ENCODE data around the gene COBLL1.

DNA sequence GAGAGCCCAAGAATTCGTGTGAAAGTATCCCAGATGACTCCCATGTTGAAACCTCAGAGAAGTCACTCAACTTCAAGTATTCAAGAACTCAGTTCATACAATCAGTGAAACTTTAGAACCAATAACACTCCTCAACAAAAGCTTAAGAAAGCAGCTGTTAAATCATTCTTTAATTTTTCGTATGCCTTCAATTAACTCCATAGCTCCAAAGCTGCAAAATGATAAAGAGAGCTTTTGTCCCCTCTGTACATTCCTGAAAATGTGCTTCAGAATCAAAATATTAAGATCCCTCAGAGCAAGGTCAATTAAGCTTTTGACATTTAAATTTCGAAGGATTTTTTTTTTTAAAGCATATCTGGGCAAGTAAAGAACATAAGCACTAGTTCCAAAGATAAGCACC, 4.7 kb downstream of the COBLL1 start:
- TF ChIP-seq, protein P1, sequence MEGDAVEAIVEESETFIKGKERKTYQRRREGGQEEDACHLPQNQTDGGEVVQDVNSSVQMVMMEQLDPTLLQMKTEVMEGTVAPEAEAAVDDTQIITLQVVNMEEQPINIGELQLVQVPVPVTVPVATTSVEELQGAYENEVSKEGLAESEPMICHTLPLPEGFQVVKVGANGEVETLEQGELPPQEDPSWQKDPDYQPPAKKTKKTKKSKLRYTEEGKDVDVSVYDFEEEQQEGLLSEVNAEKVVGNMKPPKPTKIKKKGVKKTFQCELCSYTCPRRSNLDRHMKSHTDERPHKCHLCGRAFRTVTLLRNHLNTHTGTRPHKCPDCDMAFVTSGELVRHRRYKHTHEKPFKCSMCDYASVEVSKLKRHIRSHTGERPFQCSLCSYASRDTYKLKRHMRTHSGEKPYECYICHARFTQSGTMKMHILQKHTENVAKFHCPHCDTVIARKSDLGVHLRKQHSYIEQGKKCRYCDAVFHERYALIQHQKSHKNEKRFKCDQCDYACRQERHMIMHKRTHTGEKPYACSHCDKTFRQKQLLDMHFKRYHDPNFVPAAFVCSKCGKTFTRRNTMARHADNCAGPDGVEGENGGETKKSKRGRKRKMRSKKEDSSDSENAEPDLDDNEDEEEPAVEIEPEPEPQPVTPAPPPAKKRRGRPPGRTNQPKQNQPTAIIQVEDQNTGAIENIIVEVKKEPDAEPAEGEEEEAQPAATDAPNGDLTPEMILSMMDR (IDR thresholded peaks at IDR 0.05; ENCODE audit: low read depth, low read length): no peak
- TF ChIP-seq EZH2phosphoT487 (IDR thresholded peaks at IDR 0.05; ENCODE audit: low read depth): no peak
